HG03575 (cell line): ENCODE data around the gene WDR45B.

ENCODE experiments used
- ATAC-seq: cut with Tn5 transposase; IDR thresholded peaks from one replicate; pipeline ENCODE4 v1.9.1; 2021; ENCODE audit not compliant: unreplicated experiment, insufficient number of reproducible peaks, low FRiP score; ENCODE audit errors: extremely low read depth

The WDR45B gene

GRCh38 chr17:82570277-82570676, 78.0 kb downstream of the WDR45B start:
- ATAC-seq, result no peak

GRCh38 chr17:82569621-82570020, 78.6 kb downstream of the WDR45B start:
- ATAC-seq, result no peak

DNA sequence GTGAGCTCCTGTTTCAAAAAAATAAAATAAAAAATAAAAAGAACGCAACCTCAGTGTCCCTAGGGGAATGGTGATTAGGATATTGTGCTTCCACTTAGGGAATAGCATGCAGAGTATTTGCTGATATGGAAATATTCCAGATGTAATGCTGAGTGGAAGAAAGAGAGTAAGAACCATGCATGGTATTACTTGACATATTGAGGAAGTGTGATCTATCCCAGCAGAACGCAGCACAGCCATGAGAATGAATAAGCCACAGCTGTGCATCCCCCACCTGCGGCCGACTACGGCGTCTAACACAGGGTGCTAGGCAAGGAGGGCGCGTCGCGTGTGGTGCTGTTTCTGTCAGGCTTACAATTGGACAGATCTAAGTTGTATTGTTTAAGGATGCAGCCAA, 79.2 kb downstream of the WDR45B start:
- no peak for ATAC-seq

DNA sequence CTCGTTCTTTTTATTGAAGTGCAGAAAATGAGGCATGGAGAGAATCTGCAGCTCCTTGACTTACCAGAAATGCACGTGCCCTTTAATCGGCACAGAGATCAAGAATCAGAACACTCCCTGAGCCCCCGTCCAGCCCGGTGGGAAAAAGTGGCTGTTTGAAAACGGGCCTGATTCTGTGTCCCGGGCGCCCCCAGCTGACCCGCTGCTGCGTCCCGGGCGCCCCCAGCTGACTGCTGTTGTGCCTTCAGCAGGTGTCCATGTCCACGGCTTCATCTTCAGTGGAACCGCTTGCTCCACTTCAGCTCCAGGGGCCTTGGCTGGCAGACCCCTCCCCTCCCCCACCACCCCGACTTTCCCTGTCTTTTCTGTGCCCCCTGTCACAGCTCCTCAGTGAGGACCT, 81.0 kb downstream of the WDR45B start:
- ATAC-seq, result no peak

- ATAC-seq, result no peak
Measured at GRCh38 chr17:82566129-82566960, 81.9 kb downstream of the WDR45B start.

DNA sequence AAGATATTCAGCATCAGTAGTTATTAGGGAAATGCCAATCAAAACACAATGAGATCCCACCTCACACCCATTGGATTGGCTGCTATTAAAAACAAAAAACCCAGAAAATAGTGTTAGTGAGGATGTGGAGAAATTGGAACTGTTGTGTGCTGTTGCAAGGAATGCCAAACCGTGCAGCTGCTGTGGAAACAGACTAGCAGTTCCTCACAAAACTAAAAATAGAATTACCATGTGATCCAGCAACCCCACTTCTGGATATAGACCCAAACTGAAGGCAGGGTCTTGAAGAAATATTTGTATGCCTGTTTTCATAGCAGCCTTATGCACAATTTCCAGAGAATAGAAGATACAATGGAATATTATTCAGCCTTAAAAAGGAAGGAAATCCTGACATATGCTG, 82.7 kb downstream of the WDR45B start:
- no peak for ATAC-seq
